H1 (cell line): ENCODE measurements around the gene TLE1. TPM values are rescaled to one million over a fixed set of nuclear protein-coding genes. Genes with fewer than 3 reads are reported as not detected.

ENCODE experiments used
- POLR2AphosphoS5 ChIP-seq: IDR thresholded peaks from 2 replicates; pipeline ENCODE4 v1.6.1; 2011; ENCODE audit warnings: low read depth, low read length
- polyA plus RNA-seq, 7 experiments: library from polyadenylated mRNA; depleted of rRNA in 3 of 7; stranded (reverse) in 5 of 7; unstranded in 2 of 7; fragments of >200 nt in 5 of 7; fragments of 200-250 nt in 2 of 7; gene quantifications; 1 replicate in 5 of 7; 2 replicates in 1 of 7; 4 replicates in 1 of 7; pipeline versions ENCODE4 v1.2.1 to v1.2.3, GENCODE V29; 2011 to 2013; ENCODE audit warnings: missing spikeins in 2 of 7, mixed read lengths in 2 of 7
- total RNA-seq: library from RNA; stranded (reverse); fragmentation: NEBNext Ultra II Directional; extraction: Animal tissue kit (Norgen Biotek cat#: 25700); gene quantifications from 2 replicates; pipeline ENCODE4 v1.2.1, GENCODE V29; 2021

The TLE1 gene
- total and polyA plus RNA-seq, 2 of the 8 experiments (the other 6 are each of a cell fraction or from before 2014, with no cell fraction given): 81.8 to 91.6 TPM

- no peak for TF ChIP-seq POLR2AphosphoS5
Measured at GRCh38 chr9:81671880-81672280, 17.5 kb downstream of the TLE1 start (continued).
